K562 (cell line): Measurements from ENCODE around the gene TIFAB. TPM values are rescaled to one million over a fixed set of nuclear protein-coding genes. Genes with fewer than 3 reads are reported as not detected.

ENCODE experiments used
- ATF7 ChIP-seq: fragments of 450-650 bp; IDR thresholded peaks from 2 replicates; pipeline ENCODE4 v1.7.1; 2014; ENCODE audit warnings: mild to moderate bottlenecking, moderate library complexity
- ELF2 ChIP-seq: fragments of 250-450 bp; sonication (Bioruptor Pico); IDR thresholded peaks from 2 replicates; pipeline ENCODE4 v1.5.0; 2021; ENCODE audit warnings: mild to moderate bottlenecking
- FUS ChIP-seq: fragments of 200-400 bp; formaldehyde crosslinking; optimal IDR thresholded peaks from 2 replicates; pipeline ENCODE3; 2017; ENCODE audit warnings: low read depth, low read length
- NCOA4 ChIP-seq: fragments of 450-650 bp; IDR thresholded peaks from 2 replicates; pipeline ENCODE4 v1.6.1; 2018; ENCODE audit warnings: mild to moderate bottlenecking; ENCODE audit not compliant: partially characterized antibody
- NFE2 ChIP-seq: IDR thresholded peaks from 2 replicates; pipeline ENCODE4 v1.6.1; 2014; ENCODE audit warnings: antibody characterized with exemption, low read depth
- NFIC ChIP-seq: fragments of 450-650 bp; IDR thresholded peaks from 2 replicates; pipeline ENCODE4 v1.6.1; 2017; ENCODE audit warnings: mild to moderate bottlenecking, inconsistent platforms
- PBX2 ChIP-seq, 2 experiments: IDR thresholded peaks in 1 of 2; conservative IDR thresholded peaks in 1 of 2; 2 replicates each; pipeline ENCODE4 v1.6.1; 2016; ENCODE audit warnings: low read depth in 2 of 2, mild to moderate bottlenecking in 1 of 2, missing compliant biosample characterization in 1 of 2, missing genetic modification characterization in 1 of 2, moderate library complexity in 1 of 2
- PTRF ChIP-seq: fragments of 450-650 bp; IDR thresholded peaks from 2 replicates; pipeline ENCODE4 v1.6.1; 2016; ENCODE audit warnings: mild to moderate bottlenecking, missing genetic modification characterization, missing compliant biosample characterization
- RFX7 ChIP-seq: fragments of 250-450 bp; sonication (Bioruptor Pico); IDR thresholded peaks from 2 replicates; pipeline ENCODE4 v1.5.1; 2021; ENCODE audit warnings: mild to moderate bottlenecking
- RREB1 ChIP-seq: fragments of 250-450 bp; sonication (Bioruptor Pico); IDR thresholded peaks from 2 replicates; pipeline ENCODE4 v1.4.0; 2020
- SIN3A ChIP-seq, 2 experiments: fragments of 150-350 bp in 1 of 2; IDR thresholded peaks; 2 replicates each; pipeline ENCODE4 v1.6.1; 2011 to 2016; ENCODE audit warnings: borderline replicate concordance in 2 of 2, low read depth in 2 of 2, low read length in 2 of 2, mild to moderate bottlenecking in 2 of 2, moderate library complexity in 2 of 2; ENCODE audit not compliant: control insufficient read depth in 1 of 2
- ZBTB33 ChIP-seq: sonication (generic); formaldehyde crosslinking; IDR thresholded peaks from 2 replicates; pipeline ENCODE4 v1.8.1; 2023; ENCODE audit warnings: mild to moderate bottlenecking, missing genetic modification reagents
- ZNF217 ChIP-seq: sonication (generic); formaldehyde crosslinking; IDR thresholded peaks from 2 replicates; pipeline ENCODE4 v1.8.0; 2022; ENCODE audit warnings: mild to moderate bottlenecking, missing genetic modification reagents
- ZNF584 ChIP-seq: fragments of 200-800 bp; sonication (Bioruptor generic); IDR thresholded peaks from 2 replicates; pipeline ENCODE4 v1.6.1; 2016; ENCODE audit warnings: low read depth, mild to moderate bottlenecking, missing genetic modification characterization, missing compliant biosample characterization
- ZNF764 ChIP-seq: fragments of 250-450 bp; sonication (Bioruptor Pico); IDR thresholded peaks from 2 replicates; pipeline ENCODE4 v1.4.0; 2020; ENCODE audit warnings: low read depth, mild to moderate bottlenecking, moderate library complexity
- polyA plus RNA-seq, 8 experiments: library from polyadenylated mRNA; depleted of rRNA in 4 of 8; stranded (reverse) in 5 of 8; unstranded in 3 of 8; fragments of >200 nt; fragmentation: Nextera tagmentation in 2 of 8; fragmentation: Illumina TruSeq in 1 of 8; extraction: Ambion mirVana in 2 of 8; extraction: Trizol in 1 of 8; gene quantifications; 2 replicates each; pipeline versions ENCODE4 v1.2.1 to v1.2.3, GENCODE V29; 2011 to 2014; ENCODE audit warnings: inconsistent platforms in 1 of 8, missing spikeins in 1 of 8
- total RNA-seq, 7 experiments: library from RNA; depleted of rRNA in 6 of 7; stranded (reverse); fragments of >200 nt in 6 of 7; fragmentation: Illumina TruSeq in 2 of 7; extraction: Trizol in 2 of 7; gene quantifications; 2 replicates each; pipeline versions ENCODE4 v1.2.1 to v1.2.3, GENCODE V29; 2011 to 2021; ENCODE audit warnings: low replicate concordance in 1 of 7

The TIFAB gene
- total and polyA plus RNA-seq, 9 of the 15 experiments (the other 6 are each of a cell fraction or from before 2014, with no cell fraction given) = not detected

GRCh38 chr5:135426102-135427082 lies 25.8 kb downstream of the TIFAB start (continued):
- TF ChIP-seq RREB1 (CRISPR knock-in tag) (no peak), NFIC (no peak), SIN3A (IDR thresholded peaks at IDR 0.05; ENCODE audit: borderline replicate concordance in 2 of 2, control insufficient read depth in 1 of 2, low read depth in 2 of 2, low read length in 2 of 2) (no peak), ZBTB33 (no peak), PTRF (no peak), RFX7 (no peak), NFE2 (no peak), ZNF584 (no peak), ATF7 (0 out of 2 replicates have a peak, but pooled peaks have one; percentile 25), NCOA4 (no peak), FUS (no peak), ELF2 (CRISPR knock-in tag) (no peak), PBX2 (CRISPR knock-in tag; IDR thresholded peaks at IDR 0.05; ENCODE audit: low read depth) (no peak), PBX2 (tag; conservative IDR thresholded peaks at IDR 0.05; ENCODE audit: low read depth) (peak; percentile 62), ZNF217 (no peak), ZNF764 (no peak)
